HG02973 (cell line): Measurements from ENCODE around the gene TRUB1.

Experiments
- ATAC-seq: cut with Tn5 transposase; IDR thresholded peaks from one replicate; pipeline ENCODE4 v1.9.1; 2021; ENCODE audit warnings: moderate library complexity; ENCODE audit not compliant: unreplicated experiment

Gene TRUB1

DNA sequence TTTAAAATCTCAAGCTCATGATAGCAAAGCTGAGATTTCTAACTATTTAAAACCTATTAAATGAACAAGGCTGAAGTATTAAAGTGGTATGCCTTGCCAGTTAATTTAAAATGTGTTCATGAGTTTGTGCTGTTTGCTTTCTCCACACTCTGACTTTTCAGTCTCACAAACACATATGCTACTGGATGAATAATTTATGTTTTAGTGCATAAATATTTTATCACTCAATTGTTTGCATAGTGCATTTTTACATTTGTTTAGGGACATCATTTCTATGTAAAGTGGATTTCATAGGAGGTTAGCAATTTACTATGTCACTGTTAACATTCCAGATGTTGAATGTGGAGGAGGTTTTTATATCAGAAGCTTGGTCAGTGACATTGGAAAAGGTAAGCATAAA, 36.0 kb downstream of the TRUB1 start:
- ATAC-seq, result no peak

DNA sequence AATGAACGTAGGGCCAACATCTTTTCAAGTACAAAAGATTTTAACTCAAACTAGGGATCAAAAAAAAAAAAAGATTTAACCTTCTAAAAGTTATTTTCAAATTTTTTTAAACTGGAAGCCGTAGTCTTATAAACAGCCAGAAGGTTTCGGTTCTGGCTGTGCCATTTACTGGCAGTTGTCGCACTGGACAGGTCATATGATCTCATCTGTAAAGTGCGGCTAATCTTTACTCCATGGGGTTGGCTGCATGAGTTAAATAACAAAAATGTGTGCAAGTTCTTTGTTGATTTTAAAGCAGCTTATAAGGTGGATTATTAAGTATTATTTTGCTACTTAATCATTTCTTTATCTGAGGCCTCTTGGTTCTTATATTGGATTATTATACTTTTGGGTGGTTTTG, 36.6 kb downstream of the TRUB1 start:
- no peak for ATAC-seq

DNA sequence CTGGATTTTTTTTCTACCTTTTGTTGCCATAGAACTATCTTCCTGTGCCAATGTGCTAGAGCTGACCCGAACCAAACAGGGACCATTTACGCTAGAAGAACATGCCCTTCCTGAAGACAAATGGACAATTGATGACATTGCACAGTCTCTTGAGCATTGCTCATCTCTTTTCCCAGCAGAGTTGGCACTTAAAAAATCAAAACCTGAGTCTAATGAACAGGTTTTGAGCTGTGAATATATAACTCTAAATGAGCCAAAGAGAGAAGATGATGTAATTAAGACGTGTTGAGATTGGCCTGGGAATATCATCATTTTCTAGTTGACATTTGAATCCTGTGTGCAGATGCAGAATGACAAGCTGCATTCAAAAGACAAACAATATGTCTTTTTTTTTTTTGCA, 37.1 kb downstream of the TRUB1 start:
- no peak for ATAC-seq

DNA sequence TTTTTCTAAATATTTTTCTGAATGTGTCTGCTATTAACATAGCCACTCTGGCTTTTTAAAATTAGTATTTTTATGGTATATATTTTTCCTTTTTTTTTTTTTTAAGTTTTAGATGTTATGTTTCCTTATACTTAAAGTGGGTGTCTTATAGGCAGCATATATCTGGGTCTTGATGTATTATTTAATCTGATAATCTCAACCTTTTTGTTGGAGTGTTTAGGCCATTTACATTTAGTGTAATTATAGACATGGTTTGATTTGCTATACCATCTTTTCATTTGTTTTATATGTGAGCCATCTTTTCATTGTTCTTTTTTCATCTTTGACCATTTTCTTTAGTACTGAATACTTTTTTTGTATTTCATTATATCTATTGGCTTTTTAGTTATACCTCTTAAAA, 45.0 kb downstream of the TRUB1 start:
- ATAC-seq, result no peak

DNA sequence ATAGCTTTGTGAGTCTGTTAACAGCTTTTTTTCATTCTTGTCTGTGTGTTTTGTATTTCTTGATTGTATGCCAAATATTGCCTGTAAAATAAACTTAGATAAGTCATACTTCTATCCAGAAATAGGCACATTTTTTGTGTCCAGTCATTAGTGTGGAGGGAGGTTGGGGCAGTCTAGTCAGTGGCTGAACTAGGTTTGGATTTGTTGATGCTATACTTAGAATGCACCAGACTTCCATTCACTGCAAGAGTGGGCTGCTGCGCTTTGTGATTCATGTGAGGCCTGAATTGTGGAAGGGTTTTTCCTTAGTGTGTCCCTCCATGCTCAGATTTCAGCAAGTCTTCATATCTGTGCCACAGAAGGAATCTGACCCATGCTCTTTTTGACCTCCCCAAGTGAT, 50.0 kb downstream of the TRUB1 start:
- ATAC-seq, result no peak

DNA sequence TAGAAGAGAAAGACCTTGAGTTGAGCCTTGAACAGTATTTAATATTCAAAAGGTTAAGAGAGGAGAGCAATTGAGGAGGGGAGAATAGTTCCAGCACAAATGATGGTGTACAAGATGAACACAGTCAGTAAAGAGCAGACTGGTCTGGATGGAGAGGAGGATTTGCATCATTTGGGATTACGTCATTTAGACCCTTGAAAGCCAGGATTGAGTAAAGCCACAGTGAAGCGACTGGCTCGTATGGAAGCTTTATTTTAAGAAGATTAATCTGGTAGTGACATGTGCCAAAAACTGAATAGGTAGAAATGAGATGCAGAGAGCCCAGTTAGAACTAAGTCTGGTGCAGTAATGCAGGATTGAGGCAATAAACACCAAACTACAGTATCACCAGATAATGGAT, 52.6 kb downstream of the TRUB1 start:
- ATAC-seq, result no peak

DNA sequence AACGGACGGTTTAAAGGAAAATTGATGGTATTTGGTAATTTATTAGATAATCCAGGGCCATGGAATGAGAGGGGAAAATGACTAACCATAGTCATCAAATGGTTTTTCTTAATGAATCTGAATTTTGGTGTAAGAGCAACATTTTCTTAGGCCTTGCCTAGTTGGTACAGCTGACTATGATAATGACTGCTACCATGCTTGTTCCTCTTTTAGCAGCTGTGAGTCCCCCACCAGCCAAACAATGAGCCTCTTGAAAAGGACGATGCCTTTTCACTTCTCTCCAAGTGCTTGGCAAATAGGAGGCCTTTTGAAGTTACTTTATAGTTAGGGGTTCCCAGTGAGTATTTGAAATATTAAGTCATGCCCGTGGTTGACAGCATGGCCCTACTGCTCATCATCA, 53.0 kb downstream of the TRUB1 start:
- ATAC-seq, result no peak

DNA sequence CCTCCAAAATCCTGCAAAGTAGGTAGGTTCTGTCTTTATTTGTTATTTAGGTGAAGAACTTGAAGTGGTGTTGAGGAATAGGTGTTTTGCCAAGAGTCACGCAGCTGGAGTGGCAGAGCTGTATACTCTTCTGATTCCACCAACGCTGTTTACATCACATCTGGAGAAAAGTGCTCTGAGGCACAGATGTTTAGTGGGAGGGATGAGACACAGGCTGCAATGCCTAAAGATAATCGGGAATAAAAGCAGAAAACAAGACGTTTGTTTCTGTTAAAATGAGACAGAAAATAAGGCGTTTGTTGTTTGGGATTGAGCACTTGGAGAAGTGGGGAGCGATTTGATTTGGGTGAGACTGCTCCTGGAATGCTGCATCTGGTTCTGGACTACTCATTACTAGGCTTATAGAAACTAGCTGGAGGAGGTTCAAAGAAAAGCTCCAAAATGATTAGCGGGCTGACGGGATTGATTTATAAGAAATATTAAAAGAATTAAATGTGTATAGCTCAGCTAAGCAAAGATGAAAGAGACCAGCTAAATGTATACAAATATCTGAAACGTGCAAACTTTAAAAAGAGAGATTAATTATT, 54.3 kb downstream of the TRUB1 start:
- no peak for ATAC-seq

DNA sequence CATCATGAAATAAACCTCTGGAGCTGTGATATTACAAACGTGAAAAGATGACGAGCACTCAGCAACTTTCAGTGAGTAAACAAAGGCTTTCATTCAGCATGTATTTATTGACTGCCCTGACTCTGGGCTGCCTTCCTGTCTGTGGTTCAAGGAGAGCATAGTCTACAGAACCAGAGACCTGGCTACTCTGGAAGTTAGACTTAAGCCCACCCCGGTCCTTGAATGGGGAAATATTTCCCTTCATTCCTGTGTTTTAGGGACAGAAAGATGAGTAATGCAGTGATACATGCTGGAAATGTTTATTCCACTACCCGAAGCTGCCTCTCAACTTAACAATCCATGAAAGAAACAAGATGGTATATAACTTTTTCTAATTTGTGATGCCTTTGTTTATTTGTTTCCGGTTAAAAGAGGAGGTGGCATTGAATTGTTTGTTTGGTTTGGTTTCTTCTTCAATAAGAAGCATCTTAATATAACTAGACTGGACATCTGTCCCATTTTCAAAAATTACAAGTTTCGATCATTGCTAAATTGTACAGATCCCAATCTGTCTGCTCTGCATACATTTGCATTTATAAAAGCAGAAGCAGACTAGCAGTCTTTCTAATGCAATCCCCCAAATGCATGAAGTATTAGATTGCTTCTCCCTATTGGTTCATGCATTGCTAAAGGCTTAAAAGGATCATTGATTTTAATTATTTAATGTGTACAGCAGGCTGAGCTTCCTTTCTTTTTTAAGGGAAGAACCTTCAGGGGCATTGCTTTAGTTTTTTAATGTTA, 57.7 kb downstream of the TRUB1 start:
- no peak for ATAC-seq

DNA sequence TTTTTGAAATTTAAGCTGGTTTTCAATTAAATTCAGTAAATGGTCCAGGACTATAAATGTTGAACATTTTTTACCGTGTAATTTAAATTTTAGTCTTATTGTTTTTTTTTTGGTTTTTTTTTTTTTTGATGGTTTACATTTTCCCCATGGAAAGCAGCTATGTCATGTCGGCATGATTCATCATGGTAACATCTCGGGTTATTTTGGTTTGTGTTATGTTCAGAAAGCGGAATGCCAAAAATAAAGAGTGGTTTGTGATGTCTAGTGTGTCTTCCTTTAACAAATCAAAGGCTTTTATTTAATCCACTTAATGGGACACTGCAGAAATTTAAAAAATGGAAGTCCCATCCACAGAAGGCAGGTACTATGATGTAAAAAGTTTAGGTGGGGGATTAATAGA, 58.5 kb downstream of the TRUB1 start:
- no peak for ATAC-seq

DNA sequence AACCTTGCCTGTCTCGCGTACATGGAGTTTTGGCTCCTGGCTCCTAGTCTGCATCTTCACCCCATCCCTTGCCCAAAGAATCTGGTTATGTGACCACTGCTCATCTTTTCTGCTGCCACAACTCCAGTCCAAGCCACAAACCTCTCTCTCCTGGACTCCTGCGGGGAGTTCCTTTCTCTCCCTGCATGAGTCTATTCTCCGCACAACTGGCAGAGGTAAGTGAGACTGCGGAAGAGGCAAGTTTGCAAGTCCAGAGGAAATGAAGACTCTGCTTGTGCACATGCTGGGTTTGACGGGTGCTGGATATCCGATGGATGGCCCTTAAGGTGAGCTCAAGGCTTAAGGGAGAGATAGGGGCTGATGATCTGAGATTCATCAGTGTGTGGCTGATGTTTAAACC, 61.0 kb downstream of the TRUB1 start:
- no peak for ATAC-seq

DNA sequence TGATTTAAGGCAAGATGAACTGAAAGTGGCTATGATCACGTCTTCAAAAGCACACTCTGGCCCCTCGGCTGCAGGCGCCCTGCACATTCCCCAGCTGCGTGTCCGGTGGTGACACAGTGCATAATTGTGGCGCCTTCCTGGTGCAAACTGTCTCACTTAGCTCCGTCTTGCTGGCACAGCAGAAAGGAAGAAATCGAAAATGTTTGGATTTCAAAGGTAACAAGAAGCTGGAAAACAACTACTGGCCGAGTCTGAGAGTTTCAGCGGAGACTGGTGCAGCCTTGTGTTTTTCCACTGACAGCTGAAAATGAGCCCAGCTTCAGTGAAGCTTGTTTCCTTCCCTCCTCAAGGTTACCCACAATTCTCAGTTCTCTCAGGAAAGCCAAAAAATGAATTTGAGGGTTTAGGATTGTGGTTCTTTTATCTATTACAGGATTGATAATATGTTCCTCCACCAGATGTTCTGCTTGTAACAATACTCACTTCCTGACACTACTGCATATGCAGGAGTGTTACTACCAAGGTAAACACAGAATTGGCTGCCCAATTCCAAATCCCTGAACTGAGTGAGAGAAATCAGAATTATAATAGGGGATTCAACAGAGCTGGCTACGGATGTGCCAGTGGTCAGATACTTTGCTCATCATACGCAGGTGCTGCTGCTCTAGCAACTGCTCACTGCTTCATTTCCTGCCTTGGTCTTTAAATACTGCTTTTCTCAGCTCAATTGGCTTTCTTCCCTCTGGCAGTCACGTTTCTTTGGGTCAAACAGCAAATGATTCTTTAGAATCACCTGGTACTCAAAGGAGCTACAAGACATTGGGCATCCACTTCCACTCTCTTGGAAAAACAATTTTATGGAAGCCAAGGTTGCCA, 63.7 kb downstream of the TRUB1 start:
- ATAC-seq, result no peak

DNA sequence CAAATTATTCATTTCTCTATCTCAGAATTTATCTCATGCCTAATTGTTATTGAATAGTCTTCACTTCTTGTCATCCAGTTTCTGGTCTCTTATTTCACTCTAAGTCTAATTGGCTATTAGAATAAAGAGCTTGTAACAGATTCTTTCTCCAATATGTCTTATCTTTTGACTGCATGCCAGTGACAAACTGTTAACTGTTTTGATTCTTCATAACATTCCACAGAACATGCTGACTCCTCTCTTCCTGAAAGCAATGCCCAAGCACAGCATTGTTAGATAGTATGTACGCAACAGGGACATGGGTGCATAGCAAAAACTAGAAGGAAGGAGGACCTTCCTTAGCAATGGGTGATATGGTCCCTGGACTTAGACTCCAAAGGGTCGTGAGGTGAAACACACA, 65.4 kb downstream of the TRUB1 start:
- ATAC-seq, result no peak

DNA sequence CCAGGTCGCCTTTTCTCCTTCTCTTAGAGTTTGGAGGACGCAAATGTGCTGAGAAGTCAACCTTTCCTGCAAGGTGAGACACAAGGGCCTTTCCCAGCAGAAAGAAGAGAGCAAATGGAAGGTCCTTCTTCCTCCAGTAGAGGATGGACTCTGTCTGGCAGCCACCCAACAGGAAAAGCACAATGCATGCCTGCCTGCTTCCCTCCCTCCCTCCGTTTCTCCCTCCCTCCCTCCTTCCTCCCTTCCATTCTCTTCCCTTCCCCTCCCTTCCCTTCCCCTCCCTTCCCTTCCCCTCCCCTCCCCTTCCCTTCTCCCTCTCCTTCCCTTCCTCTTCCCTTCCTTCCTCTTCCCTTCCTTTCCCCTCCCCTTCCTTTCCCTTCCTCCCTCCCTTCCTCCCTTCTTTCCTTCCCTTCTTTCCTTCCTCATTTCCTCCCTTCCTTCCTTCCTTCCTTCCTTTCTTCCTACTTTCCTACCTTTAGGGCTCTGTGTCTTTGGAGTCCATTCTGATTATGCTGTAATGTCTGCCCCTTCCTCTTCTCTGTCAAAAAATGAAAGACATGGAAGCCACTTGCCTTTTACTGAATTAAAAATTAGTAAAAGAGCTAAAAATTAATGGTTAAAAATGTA, 66.4 kb downstream of the TRUB1 start:
- no peak for ATAC-seq

DNA sequence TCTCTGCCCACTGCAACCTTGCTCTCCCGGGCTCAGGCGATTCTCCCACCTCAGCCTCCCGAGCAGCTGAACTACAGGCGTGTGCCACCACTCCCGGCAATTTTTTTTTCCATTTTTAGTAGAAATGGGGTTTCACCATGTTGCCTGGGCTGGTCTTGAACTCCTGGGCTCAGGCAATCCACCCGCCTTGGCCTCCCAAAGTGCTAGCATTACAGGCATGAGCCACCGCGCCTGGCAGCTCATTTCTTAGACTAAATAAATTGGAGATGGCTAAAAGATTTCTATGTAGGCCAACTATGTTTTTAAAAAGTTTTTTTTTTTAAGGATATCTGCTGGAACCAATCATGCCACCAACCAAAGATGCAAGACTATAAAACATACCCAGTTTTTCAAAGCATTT, 67.8 kb downstream of the TRUB1 start:
- no peak for ATAC-seq

DNA sequence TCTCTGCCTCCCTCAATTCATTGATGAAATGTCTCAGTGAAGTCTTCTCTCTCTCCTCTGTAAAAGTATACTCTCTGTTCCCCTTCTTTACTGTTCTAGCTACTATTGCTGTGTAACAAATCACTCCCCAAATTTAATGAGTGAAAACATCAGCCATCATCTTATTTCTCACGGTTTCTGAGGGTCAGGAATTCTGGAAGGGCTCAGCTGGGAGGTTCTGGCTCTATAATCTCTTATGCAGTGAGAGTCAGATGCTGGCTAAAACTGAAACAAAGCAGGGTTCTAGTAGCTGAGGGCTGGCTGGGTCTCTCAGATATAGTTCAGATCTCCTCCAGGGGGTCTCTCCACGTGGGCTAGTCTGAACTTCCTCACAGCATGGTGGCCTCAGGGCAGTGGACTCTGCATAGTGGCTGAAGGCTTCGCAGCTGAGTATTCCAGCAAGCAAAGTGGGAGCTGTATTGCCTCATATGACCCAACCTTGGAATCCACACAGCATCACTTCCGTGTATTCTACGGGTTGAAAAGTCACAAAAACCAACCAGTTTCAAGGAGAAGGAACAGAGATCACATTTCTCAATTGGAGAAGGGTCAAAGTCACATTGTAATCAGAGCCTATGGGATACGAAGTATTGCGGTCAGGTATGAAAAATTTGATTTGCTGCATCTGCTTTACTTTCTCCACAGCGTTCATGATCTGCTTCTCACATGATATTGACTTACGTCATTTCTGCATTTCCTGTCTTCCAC, 80.4 kb downstream of the TRUB1 start:
- no peak for ATAC-seq

DNA sequence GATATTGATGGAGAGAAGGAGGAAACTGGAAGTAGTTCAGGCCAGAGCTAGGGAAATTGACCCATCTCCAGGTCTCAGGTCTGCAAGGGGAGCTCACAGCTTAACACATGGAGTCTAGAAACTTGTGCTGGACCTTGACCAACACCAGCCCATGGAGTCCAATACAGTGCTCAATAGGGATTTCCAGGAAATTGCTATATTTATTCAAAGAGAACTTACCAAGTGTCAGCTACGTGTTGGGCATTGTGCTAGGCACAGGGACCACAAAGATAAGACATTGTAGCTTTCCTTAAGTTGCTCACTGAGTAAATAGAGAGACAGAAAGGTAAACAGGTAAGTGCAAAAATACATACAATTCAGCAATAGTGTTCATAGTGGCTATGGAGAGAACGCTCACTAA, 82.5 kb downstream of the TRUB1 start:
- ATAC-seq, result no peak

DNA sequence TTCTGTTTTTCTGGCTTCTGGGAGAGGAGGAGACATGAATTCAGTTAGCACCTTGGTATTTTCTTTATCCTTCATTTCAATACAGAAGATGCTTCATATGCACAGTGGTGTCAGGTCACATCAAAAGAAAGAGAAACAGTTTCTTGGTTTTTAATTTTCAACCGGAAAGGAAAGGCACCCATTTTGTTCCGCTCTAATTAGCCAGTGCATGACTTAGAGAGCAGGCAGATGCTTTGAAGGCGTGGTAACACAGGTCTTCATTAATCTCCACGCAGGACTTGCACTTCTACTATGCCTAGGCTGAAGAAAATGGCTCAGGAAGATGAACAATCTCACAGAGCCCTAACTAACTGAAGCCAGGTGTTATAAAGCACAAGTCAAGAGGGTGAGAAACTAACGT, 84.7 kb downstream of the TRUB1 start:
- no peak for ATAC-seq

DNA sequence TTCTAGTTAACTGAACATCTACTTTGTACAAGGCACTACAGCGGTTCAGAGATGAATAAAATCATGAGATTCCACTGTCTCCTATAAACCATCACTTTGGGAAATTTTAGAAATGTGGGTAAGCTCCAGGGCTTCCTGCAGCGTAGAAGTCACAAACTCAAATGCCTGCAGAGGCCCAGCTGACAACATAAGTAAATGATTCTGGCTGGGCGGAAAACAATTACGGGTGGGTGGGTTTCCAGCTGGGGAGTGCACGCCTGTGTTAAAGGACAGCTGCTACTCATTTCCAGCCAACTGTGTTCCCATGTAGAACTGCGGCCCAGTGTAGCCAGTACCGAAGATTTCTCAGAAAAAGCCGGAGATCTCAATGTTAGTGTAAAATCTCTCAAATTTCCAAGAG, 85.7 kb downstream of the TRUB1 start:
- ATAC-seq, result no peak

DNA sequence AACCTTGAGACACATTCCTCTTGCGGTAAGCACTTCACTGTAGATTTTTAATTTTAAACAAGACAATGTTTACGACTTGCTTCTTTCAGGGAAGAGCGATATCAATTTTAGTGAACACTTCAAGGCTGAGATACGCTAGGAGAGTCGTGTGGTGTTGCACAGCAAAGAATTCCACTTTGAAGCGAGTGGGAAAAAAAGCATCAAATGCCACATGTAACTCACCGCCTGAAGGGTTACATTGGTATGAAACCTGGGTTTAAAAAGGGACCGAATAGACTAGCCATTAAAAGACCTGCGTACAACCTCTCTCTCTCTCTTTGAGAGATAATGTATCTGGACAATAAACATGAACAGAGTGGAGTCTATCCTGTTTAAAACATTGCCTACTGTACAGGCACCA, 86.4 kb downstream of the TRUB1 start:
- ATAC-seq, result no peak
